IMR-90 (cell line): Measurements from ENCODE around the gene NOXO1. TPM values are rescaled to one million over a fixed set of nuclear protein-coding genes. Genes with fewer than 3 reads are reported as not detected.

Experiments
- MAFK ChIP-seq: IDR thresholded peaks from 2 replicates; pipeline ENCODE4 v1.6.1; 2012; ENCODE audit warnings: low read depth, low read length, improper control_type of control experiment
- polyA plus RNA-seq, 3 experiments: library from polyadenylated mRNA; depleted of rRNA; stranded (reverse); fragments of >200 nt; gene quantifications; 2 replicates each; pipeline ENCODE4 v1.2.3, GENCODE V29; 2012; ENCODE audit warnings: low replicate concordance in 1 of 3
- total RNA-seq: library from RNA; depleted of rRNA; stranded (reverse); fragments of >200 nt; gene quantifications from 2 replicates; pipeline ENCODE4 v1.2.3, GENCODE V29; 2012
- TF ChIP-seq, protein P1 (sequence below): conservative IDR thresholded peaks from 2 replicates; pipeline ENCODE4 v1.5.1; 2012; ENCODE audit warnings: mild to moderate bottlenecking, low read depth, low read length, improper control_type of control experiment

Gene NOXO1
- total and polyA plus RNA-seq, 2 of the 4 experiments (the other 2 are of a cell fraction), result 0.56 TPM; not detected in 1

DNA sequence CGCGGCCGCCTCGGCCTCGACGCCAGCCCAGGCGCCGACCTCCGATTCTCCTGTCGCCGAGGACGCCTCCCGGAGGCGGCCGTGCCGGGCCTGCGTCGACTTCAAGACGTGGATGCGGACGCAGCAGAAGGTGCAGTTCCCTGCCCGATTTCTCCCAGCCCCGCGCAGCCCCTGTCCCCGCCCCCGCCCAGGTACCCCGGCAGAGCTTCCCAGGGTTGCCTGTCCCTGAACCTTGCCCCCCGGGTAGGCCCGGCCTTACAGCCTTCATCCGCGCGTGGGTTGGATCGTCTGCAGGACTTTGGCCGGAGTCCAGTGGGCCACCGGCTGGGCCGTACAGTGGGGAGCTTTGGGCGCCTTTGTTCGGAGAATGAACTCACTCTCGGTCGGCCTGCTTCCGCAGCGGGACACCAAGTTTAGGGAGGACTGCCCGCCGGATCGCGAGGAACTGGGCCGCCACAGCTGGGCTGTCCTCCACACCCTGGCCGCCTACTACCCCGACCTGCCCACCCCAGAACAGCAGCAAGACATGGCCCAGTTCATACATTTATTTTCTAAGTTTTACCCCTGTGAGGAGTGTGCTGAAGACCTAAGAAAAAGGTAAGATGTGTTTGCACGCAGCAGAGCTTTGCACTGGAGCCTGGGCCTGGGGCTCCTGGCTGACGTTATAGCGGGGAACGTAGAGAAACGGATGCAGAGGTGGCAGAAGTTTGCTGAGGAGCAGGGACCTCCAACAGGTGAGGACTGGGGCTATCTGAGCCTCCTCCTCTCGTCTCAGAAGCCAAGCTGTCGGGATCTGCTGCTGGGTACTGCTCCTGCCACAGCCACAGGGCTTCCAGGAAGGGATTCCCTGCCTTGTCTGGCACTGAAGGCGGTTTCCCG is 3.3 kb upstream of the NOXO1 start (continued):
- TF ChIP-seq, protein P1, sequence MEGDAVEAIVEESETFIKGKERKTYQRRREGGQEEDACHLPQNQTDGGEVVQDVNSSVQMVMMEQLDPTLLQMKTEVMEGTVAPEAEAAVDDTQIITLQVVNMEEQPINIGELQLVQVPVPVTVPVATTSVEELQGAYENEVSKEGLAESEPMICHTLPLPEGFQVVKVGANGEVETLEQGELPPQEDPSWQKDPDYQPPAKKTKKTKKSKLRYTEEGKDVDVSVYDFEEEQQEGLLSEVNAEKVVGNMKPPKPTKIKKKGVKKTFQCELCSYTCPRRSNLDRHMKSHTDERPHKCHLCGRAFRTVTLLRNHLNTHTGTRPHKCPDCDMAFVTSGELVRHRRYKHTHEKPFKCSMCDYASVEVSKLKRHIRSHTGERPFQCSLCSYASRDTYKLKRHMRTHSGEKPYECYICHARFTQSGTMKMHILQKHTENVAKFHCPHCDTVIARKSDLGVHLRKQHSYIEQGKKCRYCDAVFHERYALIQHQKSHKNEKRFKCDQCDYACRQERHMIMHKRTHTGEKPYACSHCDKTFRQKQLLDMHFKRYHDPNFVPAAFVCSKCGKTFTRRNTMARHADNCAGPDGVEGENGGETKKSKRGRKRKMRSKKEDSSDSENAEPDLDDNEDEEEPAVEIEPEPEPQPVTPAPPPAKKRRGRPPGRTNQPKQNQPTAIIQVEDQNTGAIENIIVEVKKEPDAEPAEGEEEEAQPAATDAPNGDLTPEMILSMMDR, result no peak
- TF ChIP-seq MAFK, result no peak
